H4 (cell line): ENCODE measurements around the gene ZIC1. TPM values are rescaled to one million over a fixed set of nuclear protein-coding genes. Genes with fewer than 3 reads are reported as not detected.

ENCODE experiments used
- DNase-seq: peaks from one replicate; pipeline ENCODE4 v3.0.0-alpha.2; 2015; ENCODE audit warnings: low spot score
- total RNA-seq: library from RNA; depleted of rRNA; stranded (reverse); fragments of >200 nt; shearing (Covaris generic); gene quantifications from 2 replicates; pipeline ENCODE4 v1.2.3, GENCODE V29; 2014

Gene ZIC1
- total RNA-seq, 1 experiment from 2014 or later = 20.8 TPM

GRCh38 chr3:147380387-147380951 lies 28.7 kb upstream of the ZIC1 start:
- no peak for DNase-seq

GRCh38 chr3:147380977-147381376 lies 28.2 kb upstream of the ZIC1 start:
- no peak for DNase-seq

- no peak for DNase-seq
These were observed 27.6 kb upstream of the ZIC1 start for GRCh38 chr3:147381596-147381995.

- no peak for DNase-seq
These were observed 25.5 kb upstream of the ZIC1 start for GRCh38 chr3:147383617-147384016.

GRCh38 chr3:147384210-147385058 lies 24.7 kb upstream of the ZIC1 start:
- no peak for DNase-seq

- no peak for DNase-seq
These were observed 23.8 kb upstream of the ZIC1 start for GRCh38 chr3:147385059-147386012.

- DNase-seq = no peak
These were observed 21.8 kb upstream of the ZIC1 start for GRCh38 chr3:147387291-147387884.

- no peak for DNase-seq
These were observed 21.1 kb upstream of the ZIC1 start for GRCh38 chr3:147387885-147388699.

- no peak for DNase-seq
These were observed 20.2 kb upstream of the ZIC1 start for GRCh38 chr3:147388700-147389580.

- DNase-seq = no peak
These were observed 19.4 kb upstream of the ZIC1 start for GRCh38 chr3:147389717-147390116.

- DNase-seq = no peak
These were observed 18.3 kb upstream of the ZIC1 start for GRCh38 chr3:147390589-147391569.

- DNase-seq = peak; percentile 63
These were observed 17.2 kb upstream of the ZIC1 start for GRCh38 chr3:147391781-147392624.

- no peak for DNase-seq
These were observed 16.6 kb upstream of the ZIC1 start for GRCh38 chr3:147392625-147392946.

- peak; percentile 83 for DNase-seq
These were observed 15.8 kb upstream of the ZIC1 start for GRCh38 chr3:147393261-147393942.

- DNase-seq = no peak
These were observed 15.0 kb upstream of the ZIC1 start for GRCh38 chr3:147393943-147394883.

- no peak for DNase-seq
These were observed 14.3 kb upstream of the ZIC1 start for GRCh38 chr3:147394884-147395225.
